GM12801 (cell line): ENCODE results near the gene PSAT1.

ENCODE experiments used
- TF ChIP-seq, protein P1 (sequence below): IDR thresholded peaks from one replicate; pipeline ENCODE4 v1.5.1; 2011; ENCODE audit warnings: control low read depth; ENCODE audit not compliant: insufficient read length; ENCODE audit errors: extremely low read depth

PSAT1 gene

GRCh38 chr9:78311886-78312524 lies 15.1 kb downstream of the PSAT1 start:
- TF ChIP-seq, protein P1, sequence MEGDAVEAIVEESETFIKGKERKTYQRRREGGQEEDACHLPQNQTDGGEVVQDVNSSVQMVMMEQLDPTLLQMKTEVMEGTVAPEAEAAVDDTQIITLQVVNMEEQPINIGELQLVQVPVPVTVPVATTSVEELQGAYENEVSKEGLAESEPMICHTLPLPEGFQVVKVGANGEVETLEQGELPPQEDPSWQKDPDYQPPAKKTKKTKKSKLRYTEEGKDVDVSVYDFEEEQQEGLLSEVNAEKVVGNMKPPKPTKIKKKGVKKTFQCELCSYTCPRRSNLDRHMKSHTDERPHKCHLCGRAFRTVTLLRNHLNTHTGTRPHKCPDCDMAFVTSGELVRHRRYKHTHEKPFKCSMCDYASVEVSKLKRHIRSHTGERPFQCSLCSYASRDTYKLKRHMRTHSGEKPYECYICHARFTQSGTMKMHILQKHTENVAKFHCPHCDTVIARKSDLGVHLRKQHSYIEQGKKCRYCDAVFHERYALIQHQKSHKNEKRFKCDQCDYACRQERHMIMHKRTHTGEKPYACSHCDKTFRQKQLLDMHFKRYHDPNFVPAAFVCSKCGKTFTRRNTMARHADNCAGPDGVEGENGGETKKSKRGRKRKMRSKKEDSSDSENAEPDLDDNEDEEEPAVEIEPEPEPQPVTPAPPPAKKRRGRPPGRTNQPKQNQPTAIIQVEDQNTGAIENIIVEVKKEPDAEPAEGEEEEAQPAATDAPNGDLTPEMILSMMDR, result no peak

GRCh38 chr9:78314550-78314949 lies 17.6 kb downstream of the PSAT1 start:
- TF ChIP-seq, protein P1, result no peak

GRCh38 chr9:78314953-78315870 lies 18.3 kb downstream of the PSAT1 start:
- TF ChIP-seq, protein P1, result no peak

DNA sequence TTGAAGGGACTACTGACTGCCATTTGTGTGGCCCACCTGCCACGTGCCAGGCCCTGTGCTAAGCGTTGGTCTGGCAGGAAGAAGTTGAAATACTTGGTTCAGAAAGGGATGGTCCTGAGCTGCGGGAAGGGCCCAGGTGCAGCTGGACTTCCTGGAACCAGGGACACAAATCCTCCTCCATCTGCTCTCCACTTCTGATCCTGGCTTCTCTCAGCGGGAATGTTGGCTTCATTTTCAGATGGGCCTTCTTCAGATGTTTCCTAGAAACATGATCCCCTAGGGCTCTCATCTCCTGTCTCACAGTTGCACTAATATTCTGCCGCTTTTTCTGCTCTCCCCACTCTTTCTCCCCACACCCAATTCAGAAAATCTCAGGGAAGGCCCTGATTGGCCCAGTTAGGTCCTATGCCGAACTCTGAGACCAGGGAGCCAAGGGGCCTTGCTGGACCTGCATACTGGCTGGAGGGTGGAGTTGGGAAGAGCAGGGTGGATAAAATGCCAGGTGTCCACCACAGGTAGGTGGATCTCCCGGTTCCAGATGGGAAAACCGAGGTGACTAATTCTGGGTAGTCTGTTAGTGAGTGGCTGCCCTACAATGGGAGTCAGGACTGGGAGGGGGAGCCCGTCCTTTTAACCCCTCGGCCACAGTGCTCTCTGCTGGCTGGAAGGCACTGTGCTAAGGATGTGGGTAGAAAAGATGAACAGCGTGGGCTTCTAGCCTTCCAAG lies 19.4 kb downstream of the PSAT1 start:
- TF ChIP-seq, protein P1, result no peak

GRCh38 chr9:78319197-78320029 lies 22.5 kb downstream of the PSAT1 start:
- TF ChIP-seq, protein P1, result no peak

DNA sequence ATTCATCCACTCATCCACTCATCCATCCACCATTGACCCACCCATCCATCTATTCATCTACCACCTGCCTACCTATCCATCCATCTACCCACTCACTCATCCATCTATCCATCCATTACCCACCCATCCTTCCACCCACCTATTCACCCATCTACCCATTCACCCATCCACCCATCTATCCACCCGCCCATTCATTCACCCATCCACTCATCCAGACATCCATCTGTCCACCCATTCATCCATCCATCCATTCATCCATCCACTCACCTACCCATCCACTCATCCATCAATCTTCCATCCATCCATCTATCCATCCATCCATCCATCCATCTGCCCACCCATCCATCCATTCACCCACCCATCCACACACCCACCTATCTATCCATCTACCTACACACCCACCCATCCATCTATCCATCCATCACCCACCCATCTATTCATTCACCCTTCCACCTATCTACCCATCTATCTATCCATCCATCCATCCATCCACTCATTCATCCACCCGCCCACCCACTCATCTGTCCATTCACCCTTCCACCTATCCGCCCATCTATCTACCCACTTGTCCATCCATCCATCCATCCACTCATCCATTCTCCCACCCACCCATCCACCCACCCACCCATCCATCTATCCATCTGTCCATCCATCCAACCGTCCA lies 23.2 kb downstream of the PSAT1 start:
- TF ChIP-seq, protein P1, result no peak
